Pancreas (tissue), 10 donors: ENCODE results near the gene CCDC148. TPM values are rescaled to one million over a fixed set of nuclear protein-coding genes. Genes with fewer than 3 reads are reported as not detected.
"Not testable (repeated sequence)": the region's sequence is repeated elsewhere in the genome, so short reads cannot be mapped to it uniquely, and the experiment has no call there.

Experiments used
- ATAC-seq, 4 donors: fragments of 200-7000 bp; cut with Tn5 transposase; one replicate each; pipeline versions ENCODE4 v1.8.0 to v1.9.1; 2020; ENCODE audit warnings: mild to moderate bottlenecking in 4 of 4, moderate library complexity in 4 of 4
- DNase-seq, 6 donors: peaks; one replicate each; pipeline ENCODE4 v3.0.0-alpha.2; 2020
- FAIRE-seq: peaks from 2 replicates; lab custom pipeline; 2012; peaks lifted over from hg19 to GRCh38; lab: Jason Lieb, UNC
- H3K27ac ChIP-seq, 4 donors: fragments of 200-600 bp; sonication (generic); 1 replicate in 3 of 4; 2 replicates in 1 of 4; pipeline versions ENCODE4 v1.5.0 to v1.8.0; 2020
- H3K27me3 ChIP-seq, 4 donors: fragments of 200-600 bp; one replicate each; pipeline ENCODE4 v1.8.0; 2021
- H3K36me3 ChIP-seq, 3 donors: fragments of 200-600 bp; sonication (generic) in 1 of 3; one replicate each; pipeline versions ENCODE4 v1.5.0 to v1.8.0; 2020 to 2021
- H3K4me1 ChIP-seq, 3 donors: fragments of 200-600 bp; one replicate each; pipeline ENCODE4 v1.8.0; 2021
- H3K4me3 ChIP-seq, 4 donors: fragments of 200-600 bp; sonication (generic) in 2 of 4; one replicate each; pipeline versions ENCODE4 v1.5.0 to v1.8.0; 2020 to 2021
- H3K9me3 ChIP-seq, 4 donors: fragments of 200-600 bp; one replicate each; pipeline ENCODE4 v1.8.0; 2021
- WGBS, 2 donors: extraction: QIAGEN DNeasy Blood & Tissue Kit; methylation state at CpG; one replicate each; pipeline ENCODE4 v1.1.7; 2013; 5-methylcytosine and 5-hydroxymethylcytosine counted together
- intact Hi-C, 3 donors: fragments of 100-400 bp; cut with DNase I; formaldehyde crosslinking; loops; one replicate each; pipeline versions ENCODE4 v1.11.1 to v1.14.2; 2022
- polyA plus RNA-seq, 2 donors: library from polyadenylated mRNA; stranded (reverse); fragments of 200-250 nt; gene quantifications; one replicate each; pipeline ENCODE4 v1.2.3, GENCODE V29; 2013
- total RNA-seq, 6 donors: library from RNA; stranded (reverse); fragmentation: NEBNext Ultra II Directional in 4 of 6; extraction: Animal tissue kit (Norgen Biotek cat#: 25700) in 4 of 6; gene quantifications; one replicate each; pipeline versions ENCODE4 v1.2.1 to v1.2.4, GENCODE V29; 2021 to 2023
- TF ChIP-seq, protein P1 (sequence below), 4 donors: fragments of 200-600 bp; sonication (generic) in 3 of 4; IDR thresholded peaks; one replicate each; pipeline versions ENCODE4 v1.5.0 to v1.8.0; 2021; ENCODE audit warnings: antibody characterized with exemption in 4 of 4
- donor health status: healthy with polysubstance abuse.
- donor health status: DM: no; HTN: no; CAD: no; lungs with moderate emphysema.
- donor health status: DM: no; HTN: no; CAD: no.
- donor health status: control.
- donor health status: control.
- donor health status: Bipolar disorder and iron deficiency.
- donor health status: DM: yes; HTN: yes; CAD: no.
- donor health status: DM: no; HTN: no; CAD: no.
- donor health status: DM: no; HTN: no; CAD: no.
- donor health status: DM: yes; HTN: yes; CAD: no.

The CCDC148 gene
- total and polyA plus RNA-seq, 8 donors: 0.38 to 1.5 (median 0.79) TPM

GRCh38 chr2:158478237-158478636 lies 21.7 kb upstream of the CCDC148 start:
- 71 to 75% methylated on average over 6 of the region's 6 CpGs for WGBS, 2 donors
- FAIRE-seq (peak; percentile 39), ATAC-seq (no peak), DNase-seq (no peak)
- H3K4me3 ChIP-seq: no peak overlapping the region
- no peak overlapping the region for H3K27ac ChIP-seq
- TF ChIP-seq, protein P1, sequence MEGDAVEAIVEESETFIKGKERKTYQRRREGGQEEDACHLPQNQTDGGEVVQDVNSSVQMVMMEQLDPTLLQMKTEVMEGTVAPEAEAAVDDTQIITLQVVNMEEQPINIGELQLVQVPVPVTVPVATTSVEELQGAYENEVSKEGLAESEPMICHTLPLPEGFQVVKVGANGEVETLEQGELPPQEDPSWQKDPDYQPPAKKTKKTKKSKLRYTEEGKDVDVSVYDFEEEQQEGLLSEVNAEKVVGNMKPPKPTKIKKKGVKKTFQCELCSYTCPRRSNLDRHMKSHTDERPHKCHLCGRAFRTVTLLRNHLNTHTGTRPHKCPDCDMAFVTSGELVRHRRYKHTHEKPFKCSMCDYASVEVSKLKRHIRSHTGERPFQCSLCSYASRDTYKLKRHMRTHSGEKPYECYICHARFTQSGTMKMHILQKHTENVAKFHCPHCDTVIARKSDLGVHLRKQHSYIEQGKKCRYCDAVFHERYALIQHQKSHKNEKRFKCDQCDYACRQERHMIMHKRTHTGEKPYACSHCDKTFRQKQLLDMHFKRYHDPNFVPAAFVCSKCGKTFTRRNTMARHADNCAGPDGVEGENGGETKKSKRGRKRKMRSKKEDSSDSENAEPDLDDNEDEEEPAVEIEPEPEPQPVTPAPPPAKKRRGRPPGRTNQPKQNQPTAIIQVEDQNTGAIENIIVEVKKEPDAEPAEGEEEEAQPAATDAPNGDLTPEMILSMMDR (IDR thresholded peaks at IDR 0.05): no peak
- H3K4me1 ChIP-seq: peaks cover 0 to 3% (median 0%) of the 10 kb centered on the region in 3 donors
- no peaks in the 10 kb centered on the region for H3K9me3 ChIP-seq
- H3K36me3 ChIP-seq: no peaks in the 10 kb centered on the region
- no peaks in the 10 kb centered on the region for H3K27me3 ChIP-seq
- intact Hi-C loops: no loop called here

DNA sequence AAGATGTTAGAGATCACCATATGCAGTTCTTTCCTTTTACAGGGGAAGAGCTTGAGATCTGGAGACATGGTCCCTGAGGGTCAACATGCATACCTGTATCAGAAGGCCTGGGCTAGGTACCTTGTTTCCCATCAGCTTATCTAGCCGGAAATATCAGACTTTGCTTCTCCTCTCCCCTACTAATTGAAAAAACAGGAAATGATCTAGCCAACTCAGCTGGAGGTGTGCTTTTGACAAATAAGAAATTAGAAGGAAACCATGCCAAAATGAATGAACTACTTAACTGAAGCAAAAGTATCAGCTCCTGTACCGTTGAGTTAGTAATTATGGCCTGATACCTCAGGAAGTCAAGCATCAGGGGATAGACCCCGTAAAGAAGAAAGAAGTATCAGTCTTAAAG lies 20.6 kb upstream of the CCDC148 start:
- peak in 2 of 4 donors; percentile 52 to 56 for ATAC-seq
- FAIRE-seq: no peak

GRCh38 chr2:158474526-158475011 lies 18.0 kb upstream of the CCDC148 start:
- H3K27ac ChIP-seq, H3K27me3 ChIP-seq, FAIRE-seq, H3K9me3 ChIP-seq, intact Hi-C loops, H3K4me3 ChIP-seq, H3K4me1 ChIP-seq, ATAC-seq, DNase-seq, H3K36me3 ChIP-seq: not testable (repeated sequence)
- 98 to 99% methylated on average over 3 of the region's 3 CpGs for WGBS, 2 donors

More for the DNA sequence above, 20.6 kb upstream of the CCDC148 start:
- DNase-seq: no peak
- TF ChIP-seq, protein P1 (IDR thresholded peaks at IDR 0.05): no peak
- H3K27ac ChIP-seq: peak overlapping the region in 1 of 4 donors; percentile 37
- no peaks in the 10 kb centered on the region for H3K9me3 ChIP-seq
- intact Hi-C loops: no loop called here
- WGBS, 2 donors: 51 to 58% methylated on average over 3 of the region's 3 CpGs
- H3K4me3 ChIP-seq: no peak overlapping the region
- H3K36me3 ChIP-seq: no peaks in the 10 kb centered on the region
- no peaks in the 10 kb centered on the region for H3K27me3 ChIP-seq
- H3K4me1 ChIP-seq: peaks cover 0 to 3% (median 0%) of the 10 kb centered on the region in 3 donors

DNA sequence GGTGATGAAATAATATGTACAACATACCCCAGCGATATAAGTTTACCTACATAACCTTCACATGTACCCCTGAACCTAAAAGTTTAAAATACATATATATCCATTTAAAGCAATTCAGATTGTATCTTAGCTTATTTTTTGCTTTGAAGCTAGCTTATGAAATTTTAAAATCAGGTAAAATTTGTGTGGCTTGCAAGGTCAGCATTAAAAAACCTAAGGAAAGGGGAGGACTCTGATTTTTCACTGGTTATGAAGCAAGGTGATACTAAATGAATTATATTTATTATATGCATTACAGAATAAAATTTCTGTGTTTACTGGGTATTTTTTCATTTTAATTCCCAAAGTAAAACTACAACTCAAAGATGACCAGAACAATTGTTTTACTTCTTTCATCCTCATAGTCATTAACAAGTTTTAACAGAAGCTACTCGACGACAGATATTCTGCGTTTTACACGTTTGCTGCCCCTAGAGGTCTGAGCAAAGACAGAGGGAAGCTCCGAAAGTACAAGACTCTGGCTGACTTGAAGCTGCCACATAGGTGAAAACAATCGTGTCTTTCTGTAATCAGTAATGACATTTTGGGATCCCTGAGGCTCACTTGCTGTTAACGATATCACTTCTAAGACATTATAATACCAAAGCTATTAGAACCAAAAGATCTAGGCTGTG lies 17.3 kb upstream of the CCDC148 start:
- Histone ChIP-seq H3K4me1 (peaks cover 0 to 3% (median 0%) of the 10 kb centered on the region in 3 donors), H3K4me3 (no peak overlapping the region), H3K27me3 (no peaks in the 10 kb centered on the region), H3K27ac (no peak overlapping the region), H3K9me3 (no peaks in the 10 kb centered on the region), H3K36me3 (no peaks in the 10 kb centered on the region)
- no peak for ATAC-seq
- no peak for FAIRE-seq
- intact Hi-C loops: no loop called here
- DNase-seq: no peak
- 92 to 95% methylated on average over 8 of the region's 8 CpGs for WGBS, 2 donors
- TF ChIP-seq, protein P1 (IDR thresholded peaks at IDR 0.05): peak in 1 of 4 donors; percentile 8

- H3K9me3 ChIP-seq, ATAC-seq, FAIRE-seq, H3K36me3 ChIP-seq, intact Hi-C loops, H3K4me3 ChIP-seq, H3K4me1 ChIP-seq, H3K27ac ChIP-seq, DNase-seq, H3K27me3 ChIP-seq: not testable (repeated sequence)
- 95 to 97% methylated on average over 3 of the region's 3 CpGs for WGBS, 2 donors
Measured at GRCh38 chr2:158473300-158473699, 16.7 kb upstream of the CCDC148 start.

DNA sequence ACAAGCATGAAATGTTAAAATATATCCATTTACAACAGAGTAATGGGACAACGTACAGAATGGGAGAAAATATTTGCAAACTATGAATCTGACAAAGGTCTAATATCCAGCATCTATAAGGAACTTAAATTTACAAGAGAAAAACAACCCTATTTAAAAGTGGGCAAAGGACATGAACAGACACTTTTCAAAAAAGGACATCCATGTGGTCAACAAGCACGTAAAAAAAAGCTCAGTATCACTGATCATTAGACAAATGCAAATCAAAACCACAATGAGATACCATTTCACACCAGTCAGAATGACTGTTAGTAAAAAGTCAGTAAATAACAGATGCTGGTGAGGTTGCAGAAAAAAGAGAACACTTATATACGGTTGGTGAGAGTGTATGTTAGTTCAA lies 16.3 kb upstream of the CCDC148 start:
- H3K9me3 ChIP-seq, H3K4me1 ChIP-seq, H3K27me3 ChIP-seq, ATAC-seq, H3K36me3 ChIP-seq, H3K27ac ChIP-seq, intact Hi-C loops, H3K4me3 ChIP-seq, DNase-seq: not testable (repeated sequence)
- 98 to 100% methylated on average over 3 of the region's 3 CpGs for WGBS, 2 donors
- FAIRE-seq: peak; percentile 26
